CD4-positive, alpha-beta memory T cell (primary cell): ENCODE results near the gene GEN1. TPM values are rescaled to one million over a fixed set of nuclear protein-coding genes. Genes with fewer than 3 reads are reported as not detected.

Source experiments
- CTCF ChIA-PET: fragments of 350-600 bp; sonication (Branson Sonifier 250); formaldehyde crosslinking; loops from one replicate; lab custom pipeline; 2021; ENCODE audit warnings: inconsistent platforms; ENCODE audit not compliant: partially characterized antibody; lab: Charles Lee
- POLR2A ChIA-PET: fragments of 350-600 bp; sonication (Branson Sonifier 250); formaldehyde crosslinking; loops from one replicate; lab custom pipeline; 2021; ENCODE audit not compliant: partially characterized antibody; lab: Charles Lee
- DNase-seq, 5 donors: peaks; one replicate each; pipeline versions ENCODE4 v3.0.0 to v3.0.0-alpha.2; 2020 to 2022; ENCODE audit warnings: mixed read lengths in 1 of 5
- H3K27ac ChIP-seq: one replicate; pipeline ENCODE4 v1.7.0; 2013; ENCODE audit warnings: low read depth, low read length
- H3K27me3 ChIP-seq: 2 replicates; pipeline ENCODE4 v1.7.0; 2013; ENCODE audit warnings: mild to moderate bottlenecking, low read length, moderate library complexity; ENCODE audit not compliant: insufficient read depth
- H3K36me3 ChIP-seq: 2 replicates; pipeline ENCODE4 v1.7.0; 2013; ENCODE audit warnings: mild to moderate bottlenecking, low read length, moderate library complexity; ENCODE audit not compliant: insufficient read depth
- H3K4me1 ChIP-seq: 2 replicates; pipeline ENCODE4 v1.7.0; 2013; ENCODE audit warnings: mild to moderate bottlenecking, low read length, moderate library complexity; ENCODE audit not compliant: insufficient read depth
- H3K4me3 ChIP-seq, 2 donors: one replicate each; pipeline ENCODE4 v1.7.0; 2013; ENCODE audit warnings: low read length in 2 of 2, mild to moderate bottlenecking in 1 of 2
- H3K9me3 ChIP-seq, 2 donors: one replicate each; pipeline ENCODE4 v1.7.0; 2013; ENCODE audit warnings: low read length in 2 of 2, control low read depth in 1 of 2; ENCODE audit not compliant: control insufficient read depth in 1 of 2
- H3K27ac Mint-ChIP-seq, 7 donors: one replicate each; pipeline ENCODE4 v1.8.0; 2020 to 2021; ENCODE audit warnings: mixed read lengths in 7 of 7, mild to moderate bottlenecking in 6 of 7, inconsistent platforms in 3 of 7, moderate library complexity in 3 of 7
- H3K27me3 Mint-ChIP-seq, 2 donors: one replicate each; pipeline ENCODE4 v1.8.0; 2020 to 2021; ENCODE audit warnings: mixed read lengths in 2 of 2
- H3K36me3 Mint-ChIP-seq, 2 donors: one replicate each; pipeline ENCODE4 v1.8.0; 2020 to 2021; ENCODE audit warnings: mixed read lengths in 2 of 2, inconsistent platforms in 1 of 2, mild to moderate bottlenecking in 1 of 2
- H3K4me1 Mint-ChIP-seq, 4 donors: one replicate each; pipeline ENCODE4 v1.8.0; 2020 to 2021; ENCODE audit warnings: mixed read lengths in 4 of 4, mild to moderate bottlenecking in 1 of 4
- H3K4me3 Mint-ChIP-seq, 8 donors: one replicate each; pipeline ENCODE4 v1.8.0; 2020 to 2021; ENCODE audit warnings: mixed read lengths in 8 of 8, mild to moderate bottlenecking in 7 of 8, moderate library complexity in 6 of 8, inconsistent platforms in 3 of 8
- H3K9me3 Mint-ChIP-seq, 8 donors: one replicate each; pipeline ENCODE4 v1.8.0; 2020 to 2021; ENCODE audit warnings: mixed read lengths in 8 of 8, mild to moderate bottlenecking in 5 of 8, inconsistent platforms in 3 of 8, moderate library complexity in 1 of 8
- intact Hi-C: fragments of 100-400 bp; cut with micrococcal nuclease; formaldehyde crosslinking; loops from one replicate; pipeline ENCODE4 v1.15.1; 2023
- polyA plus RNA-seq, 2 donors: library from polyadenylated mRNA; unstranded; fragments of 300-500 nt; fragmentation: Illumina TruSeq; gene quantifications; one replicate each; pipeline ENCODE4 v1.2.3, GENCODE V29; 2021
- total RNA-seq, 2 experiments: library from RNA; stranded (reverse); gene quantifications; one replicate each; pipeline ENCODE4 v1.2.3, GENCODE V29; 2021

GEN1 gene, protein sequence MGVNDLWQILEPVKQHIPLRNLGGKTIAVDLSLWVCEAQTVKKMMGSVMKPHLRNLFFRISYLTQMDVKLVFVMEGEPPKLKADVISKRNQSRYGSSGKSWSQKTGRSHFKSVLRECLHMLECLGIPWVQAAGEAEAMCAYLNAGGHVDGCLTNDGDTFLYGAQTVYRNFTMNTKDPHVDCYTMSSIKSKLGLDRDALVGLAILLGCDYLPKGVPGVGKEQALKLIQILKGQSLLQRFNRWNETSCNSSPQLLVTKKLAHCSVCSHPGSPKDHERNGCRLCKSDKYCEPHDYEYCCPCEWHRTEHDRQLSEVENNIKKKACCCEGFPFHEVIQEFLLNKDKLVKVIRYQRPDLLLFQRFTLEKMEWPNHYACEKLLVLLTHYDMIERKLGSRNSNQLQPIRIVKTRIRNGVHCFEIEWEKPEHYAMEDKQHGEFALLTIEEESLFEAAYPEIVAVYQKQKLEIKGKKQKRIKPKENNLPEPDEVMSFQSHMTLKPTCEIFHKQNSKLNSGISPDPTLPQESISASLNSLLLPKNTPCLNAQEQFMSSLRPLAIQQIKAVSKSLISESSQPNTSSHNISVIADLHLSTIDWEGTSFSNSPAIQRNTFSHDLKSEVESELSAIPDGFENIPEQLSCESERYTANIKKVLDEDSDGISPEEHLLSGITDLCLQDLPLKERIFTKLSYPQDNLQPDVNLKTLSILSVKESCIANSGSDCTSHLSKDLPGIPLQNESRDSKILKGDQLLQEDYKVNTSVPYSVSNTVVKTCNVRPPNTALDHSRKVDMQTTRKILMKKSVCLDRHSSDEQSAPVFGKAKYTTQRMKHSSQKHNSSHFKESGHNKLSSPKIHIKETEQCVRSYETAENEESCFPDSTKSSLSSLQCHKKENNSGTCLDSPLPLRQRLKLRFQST
- 1 to 10 TPM; 6.2 TPM for total RNA-seq
- polyA plus RNA-seq = under 1 TPM; 0.22 to 0.65 TPM

DNA sequence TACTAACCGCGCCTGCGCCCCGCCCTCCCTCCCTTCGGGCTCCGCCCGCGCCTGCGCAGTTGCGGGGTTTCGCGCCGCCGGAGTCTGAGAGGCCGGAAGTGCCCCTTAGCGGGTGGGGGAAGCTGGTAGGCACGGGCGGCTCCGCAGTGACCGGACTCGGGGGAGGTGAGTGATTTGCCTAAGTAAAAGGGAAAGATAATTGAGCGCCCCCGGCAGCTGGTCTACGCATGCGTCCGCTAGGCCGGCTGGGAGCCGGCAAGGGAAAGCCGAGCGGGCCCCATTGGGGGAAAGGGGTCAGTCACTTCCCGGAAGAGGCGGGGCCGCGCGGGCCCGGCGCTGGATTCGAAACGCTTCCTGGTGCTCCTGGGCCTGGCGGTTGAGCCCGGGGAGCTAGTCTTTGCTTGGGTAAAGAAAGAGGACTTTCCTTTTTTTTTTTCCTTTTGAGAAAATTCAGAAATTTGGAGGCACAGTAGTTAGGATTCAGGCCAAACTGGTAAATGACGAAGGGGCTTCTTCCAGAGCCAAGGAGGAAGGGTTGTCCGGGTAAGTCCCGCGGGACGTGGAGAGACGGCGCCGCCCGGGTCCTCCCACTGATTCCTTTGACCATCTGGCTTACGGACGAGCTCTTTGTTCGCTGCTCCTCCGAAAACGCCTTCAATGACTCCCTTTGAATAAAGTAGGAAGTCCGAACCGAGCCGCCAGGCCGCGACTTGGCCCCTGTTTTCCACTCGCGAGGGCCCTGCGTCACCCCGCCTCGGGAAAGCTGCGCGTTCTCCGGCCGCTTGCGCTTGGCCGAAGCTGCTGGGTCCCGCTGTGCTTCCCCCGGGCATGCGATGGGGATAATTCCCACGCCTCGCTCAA is at the start of gene GEN1, which contains the start of gene SMC6:
Gene GEN1, plus strand, starts transcription at position 336 of the 861 bp plus-strand sequence. CDS start 5,806 bp downstream, outside the sequence.
Gene SMC6, minus strand, starts transcription at position 8 of the 861 bp plus-strand sequence. CDS start 7,864 bp downstream, outside the sequence.
- no peaks in the 10 kb centered on the region for H3K9me3 Mint-ChIP-seq
- peak within 1 kb of the TSS; percentile 95 to 99 (median 97) for H3K27ac Mint-ChIP-seq
- peaks cover 19 to 34% (median 24%) of the 10 kb centered on the region in 4 donors for H3K4me1 Mint-ChIP-seq
- intact Hi-C loops = loop anchor here (1.0 kb wide), 2 partner anchors 806 to 1594 kb away; partner anchors contain the start of gene RDH14
- Histone ChIP-seq H3K9me3 (no peaks in the 10 kb centered on the region), H3K36me3 (no peaks in the 10 kb centered on the region), H3K27ac (peak within 1 kb of the TSS; percentile 95), H3K27me3 (no peaks in the 10 kb centered on the region), H3K4me1 (peaks cover 31% of the 10 kb centered on the region), H3K4me3 (peak within 1 kb of the TSS; percentile 86 to 90)
- ChIA-PET POLR2A (no interaction called here), CTCF (interaction anchor here (0.7 to 1.1 kb wide), 3 partner anchors 14 to 36 kb away, joined by 3 to 4 read pairs (median 4); no protein-coding TSS in a partner anchor)
- peaks cover 0 to 9% of the 10 kb centered on the region in 2 donors for H3K36me3 Mint-ChIP-seq
- H3K27me3 Mint-ChIP-seq = no peaks in the 10 kb centered on the region
- peak within 1 kb of the TSS; percentile 90 to 97 (median 94) for H3K4me3 Mint-ChIP-seq
- DNase-seq = peak; percentile 87 to 96 (median 92)

DNA sequence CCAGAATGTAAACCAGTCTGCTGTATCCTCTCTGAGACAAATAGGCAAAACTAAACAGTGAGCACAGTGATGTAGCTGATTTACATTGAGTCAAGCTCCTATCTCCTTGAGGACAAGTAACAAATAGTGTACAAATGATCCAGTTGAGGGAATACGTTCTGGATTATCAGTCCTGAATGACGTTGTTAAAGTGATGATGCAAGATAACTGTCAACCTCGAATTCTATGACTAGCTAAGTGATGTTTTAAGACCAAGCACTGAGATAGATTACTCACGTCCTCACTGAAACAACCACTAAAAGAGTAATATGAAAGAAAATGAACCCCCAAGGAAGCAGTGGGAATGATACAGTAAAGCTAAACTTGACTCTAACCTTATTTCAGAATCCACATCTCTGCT is 47.1 kb upstream of the GEN1 start:
- Histone ChIP-seq H3K4me1 (no peaks in the 10 kb centered on the region), H3K9me3 (no peaks in the 10 kb centered on the region), H3K27me3 (no peaks in the 10 kb centered on the region), H3K4me3 (no peak overlapping the region), H3K27ac (no peak overlapping the region), H3K36me3 (peaks cover 7% of the 10 kb centered on the region)
- ChIA-PET POLR2A (no interaction called here), CTCF (interaction anchor here (0.8 to 1.0 kb wide), 2 partner anchors 11 to 61 kb away, joined by 3 read pairs; no protein-coding TSS in a partner anchor)
- Mint-ChIP-seq H3K9me3 (no peaks in the 10 kb centered on the region), H3K4me1 (no peaks in the 10 kb centered on the region), H3K36me3 (peaks cover 16 to 43% of the 10 kb centered on the region in 2 donors), H3K27ac (peak overlapping the region in 1 of 7 donors; percentile 36), H3K27me3 (no peaks in the 10 kb centered on the region), H3K4me3 (no peak overlapping the region)
- DNase-seq = no peak
- intact Hi-C loops = no loop called here

DNA sequence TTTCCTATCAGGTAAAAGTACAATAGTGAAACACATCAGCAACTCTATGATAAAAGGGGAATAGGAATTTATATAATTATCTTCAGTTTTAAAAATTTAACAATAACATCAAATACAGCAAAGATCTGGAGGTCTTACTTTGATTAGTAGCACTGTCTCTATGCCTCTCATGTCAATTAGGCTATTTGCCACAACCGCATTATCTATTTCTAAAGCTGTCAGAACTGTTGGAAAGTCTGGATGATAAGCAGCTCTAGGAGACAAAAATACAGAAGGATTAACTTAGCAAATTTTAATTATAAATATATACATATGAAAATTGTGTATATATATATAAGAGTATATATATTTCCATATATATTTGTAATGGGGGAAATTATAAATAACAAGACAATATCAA is 45.4 kb upstream of the GEN1 start:
- no peak overlapping the region for H3K27ac ChIP-seq
- Mint-ChIP-seq H3K27me3 (no peaks in the 10 kb centered on the region), H3K27ac (no peak overlapping the region), H3K4me1 (peaks cover 0 to 1% (median 0%) of the 10 kb centered on the region in 4 donors), H3K9me3 (no peaks in the 10 kb centered on the region), H3K4me3 (no peak overlapping the region), H3K36me3 (peaks cover 22 to 45% of the 10 kb centered on the region in 2 donors)
- H3K9me3 ChIP-seq = no peaks in the 10 kb centered on the region
- intact Hi-C loops = no loop called here
- peaks cover 7% of the 10 kb centered on the region for H3K36me3 ChIP-seq
- no peaks in the 10 kb centered on the region for H3K27me3 ChIP-seq
- ChIA-PET CTCF (interaction anchor here (1.2 to 1.4 kb wide), 2 partner anchors 11 to 37 kb away, joined by 4 to 17 read pairs; no protein-coding TSS in a partner anchor), POLR2A (no interaction called here)
- no peak for DNase-seq
- no peaks in the 10 kb centered on the region for H3K4me1 ChIP-seq
- no peak overlapping the region for H3K4me3 ChIP-seq

DNA sequence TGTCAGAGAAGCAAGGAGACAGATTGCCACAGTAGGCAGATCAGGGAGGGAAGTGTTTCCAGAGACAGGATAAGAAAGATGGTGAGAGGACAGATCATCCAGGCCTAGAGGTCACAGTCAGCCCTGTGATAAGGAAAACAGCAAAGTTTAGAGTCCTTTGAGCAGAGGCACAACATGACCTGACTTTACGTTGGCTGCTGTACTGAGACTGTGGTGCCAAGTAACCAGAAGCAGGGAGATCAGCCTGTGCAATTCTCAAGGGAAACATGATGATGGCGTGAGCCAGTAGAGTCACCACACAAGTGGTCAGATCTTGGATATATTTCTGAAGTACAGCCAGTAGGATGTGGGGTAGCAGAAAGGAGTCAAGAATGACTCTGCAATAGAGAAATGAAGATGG is 44.0 kb upstream of the GEN1 start:
- no peak overlapping the region for H3K4me3 Mint-ChIP-seq
- POLR2A ChIA-PET = no interaction called here
- no peaks in the 10 kb centered on the region for H3K9me3 Mint-ChIP-seq
- Histone ChIP-seq H3K4me3 (no peak overlapping the region), H3K27me3 (no peaks in the 10 kb centered on the region), H3K9me3 (no peaks in the 10 kb centered on the region), H3K4me1 (no peaks in the 10 kb centered on the region), H3K36me3 (peaks cover 13% of the 10 kb centered on the region), H3K27ac (no peak overlapping the region)
- no peak for DNase-seq
- H3K36me3 Mint-ChIP-seq = peaks cover 29 to 45% of the 10 kb centered on the region in 2 donors
- intact Hi-C loops = loop anchor here (10.0 kb wide), 1 partner anchor 125 kb away; no protein-coding TSS in a partner anchor
- no peaks in the 10 kb centered on the region for H3K27me3 Mint-ChIP-seq
- CTCF ChIA-PET = no interaction called here
- H3K4me1 Mint-ChIP-seq = peaks cover 0 to 1% (median 0%) of the 10 kb centered on the region in 4 donors
- no peak overlapping the region for H3K27ac Mint-ChIP-seq

DNA sequence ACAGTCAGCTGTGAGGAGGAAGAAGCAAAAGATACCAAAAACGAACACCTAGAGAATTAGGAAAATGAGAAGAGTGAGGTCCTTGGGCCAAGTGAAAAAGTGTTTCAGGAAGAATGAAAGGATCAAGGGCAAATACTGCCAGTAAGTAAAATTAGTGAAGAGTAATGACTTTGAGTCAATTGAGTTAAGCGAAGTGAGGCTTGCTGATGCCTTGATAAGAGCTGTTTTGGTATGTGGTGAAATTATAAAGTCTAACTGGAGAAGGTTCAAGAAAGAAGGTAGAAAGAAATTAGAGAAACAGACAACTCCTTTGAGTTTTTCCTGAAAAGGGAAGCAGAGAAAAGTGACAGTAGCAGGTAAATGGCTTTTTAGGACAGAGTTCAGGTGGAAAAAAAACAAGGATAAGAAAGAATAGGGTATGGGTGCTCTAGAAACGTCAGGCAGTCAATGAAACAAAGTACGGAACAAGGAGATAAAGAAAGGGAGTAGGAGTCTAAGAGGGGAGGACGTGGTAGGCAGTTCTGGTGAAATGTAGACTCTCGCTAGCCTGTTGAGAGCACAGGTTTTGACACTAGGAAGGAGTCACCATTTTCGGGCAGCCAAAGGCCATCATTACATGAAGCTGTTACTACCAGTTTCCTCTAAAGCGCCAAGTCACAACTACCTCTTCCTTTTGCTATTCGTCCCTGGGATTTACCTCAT is 43.2 kb upstream of the GEN1 start:
- H3K36me3 ChIP-seq = peaks cover 13% of the 10 kb centered on the region
- Mint-ChIP-seq H3K4me1 (peaks cover 0 to 1% (median 0%) of the 10 kb centered on the region in 4 donors), H3K27me3 (no peaks in the 10 kb centered on the region), H3K36me3 (peaks cover 29 to 43% of the 10 kb centered on the region in 2 donors), H3K27ac (no peak overlapping the region), H3K9me3 (no peaks in the 10 kb centered on the region), H3K4me3 (no peak overlapping the region)
- H3K9me3 ChIP-seq = no peaks in the 10 kb centered on the region
- DNase-seq = no peak
- H3K4me1 ChIP-seq = no peaks in the 10 kb centered on the region
- H3K4me3 ChIP-seq = no peak overlapping the region
- no peak overlapping the region for H3K27ac ChIP-seq
- intact Hi-C loops = loop anchor here (10.0 kb wide), 1 partner anchor 124 kb away; no protein-coding TSS in a partner anchor
- no peaks in the 10 kb centered on the region for H3K27me3 ChIP-seq
- ChIA-PET POLR2A (no interaction called here), CTCF (no interaction called here)

DNA sequence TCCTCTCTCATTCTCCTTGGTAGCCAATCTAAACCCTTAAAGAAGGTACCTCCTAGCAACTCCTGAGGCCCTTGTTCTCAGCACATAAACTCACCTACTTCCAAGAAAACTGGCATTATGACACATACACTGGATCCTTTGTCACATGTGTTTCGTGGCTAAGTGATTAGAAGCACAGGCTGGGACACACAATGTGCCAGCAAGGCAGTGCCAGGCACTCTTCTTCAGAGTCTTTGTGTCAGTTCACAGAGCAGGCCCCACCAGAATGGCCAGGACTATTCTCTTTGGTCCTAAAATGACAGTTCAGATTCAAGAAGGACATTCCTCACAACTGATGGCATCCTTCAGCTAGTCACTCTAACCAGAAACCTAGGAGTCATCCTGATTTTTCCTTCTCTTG is 40.6 kb upstream of the GEN1 start:
- peaks cover 0 to 1% (median 0%) of the 10 kb centered on the region in 4 donors for H3K4me1 Mint-ChIP-seq
- H3K36me3 Mint-ChIP-seq = peaks cover 30 to 38% of the 10 kb centered on the region in 2 donors
- no peaks in the 10 kb centered on the region for H3K9me3 Mint-ChIP-seq
- H3K4me3 ChIP-seq = no peak overlapping the region
- peak overlapping the region in 1 of 7 donors; percentile 61 for H3K27ac Mint-ChIP-seq
- no peaks in the 10 kb centered on the region for H3K27me3 Mint-ChIP-seq
- CTCF ChIA-PET = no interaction called here
- POLR2A ChIA-PET = no interaction called here
- H3K9me3 ChIP-seq = no peaks in the 10 kb centered on the region
- peaks cover 6% of the 10 kb centered on the region for H3K36me3 ChIP-seq
- H3K4me3 Mint-ChIP-seq = no peak overlapping the region
- intact Hi-C loops = loop anchor here (10.0 kb wide), 1 partner anchor 122 kb away; no protein-coding TSS in a partner anchor
- H3K27me3 ChIP-seq = no peaks in the 10 kb centered on the region
- DNase-seq = no peak
- H3K27ac ChIP-seq = no peak overlapping the region
- no peaks in the 10 kb centered on the region for H3K4me1 ChIP-seq
